ENCODE measurements around the gene IBSP. TPM values are rescaled to one million over a fixed set of nuclear protein-coding genes. Genes with fewer than 3 reads are reported as not detected.

IBSP gene, protein sequence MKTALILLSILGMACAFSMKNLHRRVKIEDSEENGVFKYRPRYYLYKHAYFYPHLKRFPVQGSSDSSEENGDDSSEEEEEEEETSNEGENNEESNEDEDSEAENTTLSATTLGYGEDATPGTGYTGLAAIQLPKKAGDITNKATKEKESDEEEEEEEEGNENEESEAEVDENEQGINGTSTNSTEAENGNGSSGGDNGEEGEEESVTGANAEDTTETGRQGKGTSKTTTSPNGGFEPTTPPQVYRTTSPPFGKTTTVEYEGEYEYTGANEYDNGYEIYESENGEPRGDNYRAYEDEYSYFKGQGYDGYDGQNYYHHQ
- total RNA-seq, result not detected

DNA sequence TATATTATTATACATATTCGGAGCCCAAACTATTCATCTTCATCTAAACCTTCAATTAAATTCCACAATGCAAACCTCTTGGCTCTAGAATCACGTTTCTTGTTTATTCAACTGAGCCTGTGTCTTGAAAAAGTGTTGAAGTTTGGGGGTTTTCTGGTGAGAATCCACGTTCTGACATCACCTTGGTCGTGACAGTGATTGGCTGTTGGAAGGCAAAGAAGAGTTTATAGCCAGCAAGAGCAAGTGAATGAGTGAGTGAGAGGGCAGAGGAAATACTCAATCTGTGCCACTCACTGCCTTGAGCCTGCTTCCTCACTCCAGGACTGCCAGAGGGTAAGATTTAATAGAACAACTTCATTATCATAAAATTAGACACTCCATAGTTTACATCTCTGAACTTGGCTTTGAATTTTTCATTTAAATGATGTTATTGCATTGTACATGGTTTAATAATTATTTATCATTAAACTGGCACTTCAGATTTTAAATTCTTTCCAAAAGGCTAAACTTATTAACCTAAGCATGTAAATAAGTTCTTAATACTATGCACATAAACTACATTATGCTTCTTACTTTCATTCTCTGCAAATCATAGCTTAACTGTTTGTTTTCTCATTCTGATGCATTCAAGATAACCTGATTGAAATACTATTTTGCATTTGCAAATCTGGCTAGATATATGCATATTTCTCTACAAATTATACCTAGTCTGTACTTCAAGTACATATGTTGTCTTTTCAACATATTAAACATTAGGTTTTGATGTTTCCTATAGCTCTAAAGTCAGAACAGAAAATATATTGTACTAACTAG lies at the start of gene IBSP:
TSS of gene IBSP (plus strand) at position 254 of the 813 bp plus-strand sequence. CDS start 2,808 bp downstream, outside the sequence.
- TF ChIP-seq, protein P1, sequence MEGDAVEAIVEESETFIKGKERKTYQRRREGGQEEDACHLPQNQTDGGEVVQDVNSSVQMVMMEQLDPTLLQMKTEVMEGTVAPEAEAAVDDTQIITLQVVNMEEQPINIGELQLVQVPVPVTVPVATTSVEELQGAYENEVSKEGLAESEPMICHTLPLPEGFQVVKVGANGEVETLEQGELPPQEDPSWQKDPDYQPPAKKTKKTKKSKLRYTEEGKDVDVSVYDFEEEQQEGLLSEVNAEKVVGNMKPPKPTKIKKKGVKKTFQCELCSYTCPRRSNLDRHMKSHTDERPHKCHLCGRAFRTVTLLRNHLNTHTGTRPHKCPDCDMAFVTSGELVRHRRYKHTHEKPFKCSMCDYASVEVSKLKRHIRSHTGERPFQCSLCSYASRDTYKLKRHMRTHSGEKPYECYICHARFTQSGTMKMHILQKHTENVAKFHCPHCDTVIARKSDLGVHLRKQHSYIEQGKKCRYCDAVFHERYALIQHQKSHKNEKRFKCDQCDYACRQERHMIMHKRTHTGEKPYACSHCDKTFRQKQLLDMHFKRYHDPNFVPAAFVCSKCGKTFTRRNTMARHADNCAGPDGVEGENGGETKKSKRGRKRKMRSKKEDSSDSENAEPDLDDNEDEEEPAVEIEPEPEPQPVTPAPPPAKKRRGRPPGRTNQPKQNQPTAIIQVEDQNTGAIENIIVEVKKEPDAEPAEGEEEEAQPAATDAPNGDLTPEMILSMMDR (IDR thresholded peaks at IDR 0.05; ENCODE audit: low read depth), result no peak

DNA sequence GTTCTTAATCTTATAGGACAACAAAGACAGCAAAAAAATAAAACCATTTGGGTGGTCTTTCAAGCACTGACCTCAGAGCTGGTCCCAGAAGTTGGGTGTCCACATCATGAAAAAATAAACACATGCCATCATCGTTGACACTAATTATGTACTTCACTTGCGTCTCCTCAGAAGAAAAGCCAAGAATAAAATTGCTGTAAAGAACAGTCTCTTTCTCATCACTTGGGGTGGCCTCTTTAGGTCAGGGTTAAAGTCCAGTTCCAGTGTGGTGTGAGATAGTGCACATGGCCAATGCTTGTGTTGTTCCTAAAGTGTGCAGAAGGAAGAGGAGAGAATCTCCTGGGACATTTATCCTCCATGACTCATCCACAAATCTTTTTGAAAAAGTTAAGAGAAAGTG lies 49.5 kb upstream of the IBSP start:
- TF ChIP-seq, protein P1 (IDR thresholded peaks at IDR 0.05; ENCODE audit: low read depth), result no peak

DNA sequence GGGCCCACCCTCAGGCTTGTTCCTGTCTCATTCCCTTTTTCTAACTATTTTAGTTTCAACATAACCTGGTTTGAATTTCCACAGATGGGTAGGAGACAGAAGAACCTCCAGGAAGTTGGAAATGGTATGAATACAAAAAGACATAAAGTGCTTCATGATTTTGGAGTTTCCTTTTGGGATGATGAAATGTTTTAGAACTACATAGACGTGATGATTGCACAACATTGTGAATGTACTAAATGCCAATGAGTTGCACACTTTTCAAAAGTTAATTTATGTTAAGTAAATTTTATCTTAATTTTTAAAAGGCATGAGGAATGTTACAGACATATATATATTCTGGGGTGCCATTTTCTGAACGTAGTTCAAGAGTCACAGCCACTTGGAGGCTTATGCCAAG lies 41.1 kb upstream of the IBSP start:
- TF ChIP-seq, protein P1 (IDR thresholded peaks at IDR 0.05; ENCODE audit: low read depth), result no peak

DNA sequence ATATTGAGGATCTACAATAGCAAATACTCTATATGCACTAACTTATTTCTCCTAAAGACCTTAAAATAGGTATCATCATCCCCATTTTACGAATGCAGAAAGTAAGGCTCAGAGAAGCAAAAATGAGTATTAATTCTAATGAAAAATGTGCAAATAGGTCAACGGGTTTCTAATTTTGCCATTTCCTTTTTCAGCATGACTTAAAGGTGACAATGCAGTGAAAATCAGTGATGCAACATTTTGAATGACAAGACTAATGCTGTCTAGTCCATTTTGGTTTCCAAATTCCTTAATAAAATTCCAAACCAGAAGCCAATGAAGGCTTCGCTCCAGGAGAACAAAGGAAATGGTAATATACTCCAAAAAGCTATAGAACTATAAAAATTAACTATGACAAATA lies 37.0 kb upstream of the IBSP start:
- TF ChIP-seq, protein P1 (IDR thresholded peaks at IDR 0.05; ENCODE audit: low read depth), result no peak

DNA sequence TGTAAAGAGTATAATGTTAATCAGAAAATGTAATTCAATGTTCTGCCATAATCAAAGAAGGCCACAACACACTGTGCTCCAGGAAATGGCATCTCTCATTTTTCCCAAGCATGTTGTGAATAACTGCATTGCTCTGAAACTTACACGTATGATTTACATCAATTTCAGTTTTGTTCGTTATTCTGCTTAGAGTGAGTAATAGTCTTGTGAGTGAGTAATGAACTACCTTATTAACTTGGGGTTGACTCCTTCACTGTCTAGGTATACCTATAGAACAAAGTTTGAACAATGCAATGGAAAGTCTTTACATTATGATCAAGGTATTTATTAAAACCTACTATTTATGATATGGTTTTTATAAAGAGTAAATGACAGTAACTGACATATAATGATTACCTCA lies 17.8 kb upstream of the IBSP start:
- TF ChIP-seq, protein P1 (IDR thresholded peaks at IDR 0.05; ENCODE audit: low read depth), result no peak

DNA sequence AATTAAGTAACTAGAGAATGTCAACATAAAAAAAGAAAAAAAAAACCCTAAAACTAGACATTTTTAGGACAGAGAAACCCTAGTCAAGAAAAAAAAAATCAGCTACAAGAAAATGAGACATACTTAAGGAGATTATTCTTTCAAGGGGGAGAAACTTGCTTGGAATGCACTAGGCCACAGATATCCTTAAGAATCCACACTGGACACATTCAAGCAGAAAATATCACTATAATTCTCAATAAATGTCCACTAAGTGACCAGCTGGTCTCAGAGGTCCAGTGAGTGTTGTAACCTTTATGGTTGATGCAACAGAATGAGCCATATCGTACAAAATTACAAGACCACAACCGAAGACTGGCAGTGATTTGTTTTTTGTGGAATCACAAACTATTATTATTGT lies 15.6 kb upstream of the IBSP start:
- TF ChIP-seq, protein P1 (IDR thresholded peaks at IDR 0.05; ENCODE audit: low read depth), result no peak

Measured in subcutaneous adipose tissue (tissue), 4 donors.